Small intestine (tissue), 7 donors: ENCODE data around the gene SORBS2. TPM values are rescaled to one million over a fixed set of nuclear protein-coding genes. Genes with fewer than 3 reads are reported as not detected.
"Not testable (repeated sequence)": the region's sequence is repeated elsewhere in the genome, so short reads cannot be mapped to it uniquely, and the experiment has no call there.

Experiments
- DNase-seq, 2 donors: peaks; one replicate each; pipeline versions ENCODE4 v3.0.0 to v3.0.0-alpha.2; 2013
- FAIRE-seq: peaks from 2 replicates; lab custom pipeline; 2012; peaks lifted over from hg19 to GRCh38; lab: Jason Lieb, UNC
- H3K27ac ChIP-seq, 3 donors: one replicate each; pipeline ENCODE4 v1.5.1; 2013; ENCODE audit warnings: low read length in 2 of 3, mild to moderate bottlenecking in 2 of 3, control low read depth in 1 of 3, inconsistent platforms in 1 of 3, low read depth in 1 of 3, moderate library complexity in 1 of 3
- H3K27me3 ChIP-seq, 3 donors: one replicate each; pipeline ENCODE4 v1.6.1; 2013; ENCODE audit warnings: low read length in 3 of 3, inconsistent platforms in 1 of 3; ENCODE audit not compliant: control insufficient read depth in 3 of 3, insufficient read depth in 3 of 3
- H3K36me3 ChIP-seq, 3 donors: one replicate each; pipeline ENCODE4 v1.6.1; 2013; ENCODE audit warnings: low read length in 3 of 3, inconsistent platforms in 1 of 3, low read depth in 1 of 3, mild to moderate bottlenecking in 1 of 3, moderate library complexity in 1 of 3; ENCODE audit not compliant: control insufficient read depth in 3 of 3, insufficient read depth in 2 of 3
- H3K4me1 ChIP-seq, 3 donors: one replicate each; pipeline ENCODE4 v1.6.1; 2013; ENCODE audit warnings: low read length in 2 of 3, inconsistent platforms in 1 of 3, low read depth in 1 of 3, mild to moderate bottlenecking in 1 of 3, moderate library complexity in 1 of 3; ENCODE audit not compliant: control insufficient read depth in 3 of 3, insufficient read depth in 2 of 3
- H3K4me3 ChIP-seq, 3 donors: one replicate each; pipeline ENCODE4 v1.5.1; 2013; ENCODE audit warnings: low read length in 3 of 3, control low read depth in 1 of 3, inconsistent platforms in 1 of 3, low read depth in 1 of 3, mild to moderate bottlenecking in 1 of 3, moderate library complexity in 1 of 3
- H3K9me3 ChIP-seq, 2 donors: one replicate each; pipeline ENCODE4 v1.6.1; 2013; ENCODE audit warnings: low read depth in 1 of 2, low read length in 1 of 2; ENCODE audit not compliant: control insufficient read depth in 2 of 2, insufficient read depth in 1 of 2
- WGBS, 3 donors: extraction: QIAGEN DNeasy Blood & Tissue Kit; methylation state at CpG; one replicate each; pipeline ENCODE4 v1.1.7; 2013; 5-methylcytosine and 5-hydroxymethylcytosine counted together
- polyA plus RNA-seq, 4 donors: library from polyadenylated mRNA; stranded (reverse) in 3 of 4; unstranded in 1 of 4; fragments of 200-250 nt in 3 of 4; fragments of 120-200 nt in 1 of 4; gene quantifications; one replicate each; pipeline versions ENCODE4 v1.2.1 to v1.2.3, GENCODE V29; 2013
- donor health status: healthy with polysubstance abuse.
- donor health status: control.
- donor health status: control.
- donor health status: Bipolar disorder and iron deficiency.
- donor health status: healthy.

Gene SORBS2
- polyA plus RNA-seq, 4 donors = 1.6 to 36.5 (median 16.1) TPM

DNA sequence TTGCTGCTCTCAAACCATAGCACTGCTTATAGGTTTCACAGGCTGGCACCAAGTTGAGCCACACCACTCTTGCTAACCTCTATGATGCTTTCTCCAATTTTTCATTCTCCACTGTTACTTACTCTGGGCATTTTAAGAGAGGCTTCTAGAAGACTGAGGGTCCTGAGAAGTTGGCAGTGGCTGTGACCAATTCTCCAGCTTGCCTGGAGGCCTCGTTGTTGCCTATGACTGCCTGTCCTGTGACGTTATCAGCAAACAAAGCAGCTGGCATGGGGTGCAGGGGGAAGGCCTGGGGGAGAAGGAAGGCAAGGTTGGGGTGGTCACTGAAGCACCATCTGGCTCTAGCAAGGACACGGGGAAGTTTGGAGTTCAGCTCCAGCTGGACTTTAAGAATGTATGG lies 246.3 kb downstream of the SORBS2 start:
- Histone ChIP-seq H3K36me3 (no peaks in the 10 kb centered on the region), H3K4me3 (no peak overlapping the region), H3K27ac (peak overlapping the region in 1 of 3 donors; percentile 11), H3K27me3 (no peaks in the 10 kb centered on the region), H3K9me3 (no peaks in the 10 kb centered on the region), H3K4me1 (peaks cover 0 to 24% (median 2%) of the 10 kb centered on the region in 3 donors)
- DNase-seq = no peak
- WGBS, 3 donors = 80 to 90% (median 86%) methylated on average over 3 of the region's 3 CpGs
- no peak for FAIRE-seq

DNA sequence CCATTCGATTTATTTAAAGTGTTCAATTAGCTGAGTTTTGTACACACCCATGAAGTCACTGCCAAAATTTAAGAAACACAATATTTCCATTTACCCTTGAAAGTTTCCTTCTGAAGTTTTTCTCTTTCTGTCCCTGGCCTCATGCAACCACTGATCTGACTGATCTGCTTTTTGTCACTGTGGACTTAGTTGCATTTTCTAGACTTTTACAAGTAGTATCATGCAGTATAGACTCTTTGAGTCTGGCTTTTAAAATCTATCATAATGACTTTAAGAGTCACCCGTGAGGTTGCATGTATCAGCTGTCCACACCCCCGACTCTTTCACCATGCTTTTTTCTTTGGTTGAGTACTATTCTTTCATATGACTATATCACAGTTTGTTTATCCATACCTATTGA lies 247.6 kb downstream of the SORBS2 start:
- WGBS, 3 donors = 83 to 92% (median 91%) methylated on average over 3 of the region's 3 CpGs
- Histone ChIP-seq H3K4me1 (peaks cover 0 to 24% (median 2%) of the 10 kb centered on the region in 3 donors), H3K27me3 (no peaks in the 10 kb centered on the region), H3K9me3 (no peaks in the 10 kb centered on the region), H3K4me3 (no peak overlapping the region), H3K36me3 (no peaks in the 10 kb centered on the region), H3K27ac (no peak overlapping the region)
- no peak for FAIRE-seq
- DNase-seq = no peak

DNA sequence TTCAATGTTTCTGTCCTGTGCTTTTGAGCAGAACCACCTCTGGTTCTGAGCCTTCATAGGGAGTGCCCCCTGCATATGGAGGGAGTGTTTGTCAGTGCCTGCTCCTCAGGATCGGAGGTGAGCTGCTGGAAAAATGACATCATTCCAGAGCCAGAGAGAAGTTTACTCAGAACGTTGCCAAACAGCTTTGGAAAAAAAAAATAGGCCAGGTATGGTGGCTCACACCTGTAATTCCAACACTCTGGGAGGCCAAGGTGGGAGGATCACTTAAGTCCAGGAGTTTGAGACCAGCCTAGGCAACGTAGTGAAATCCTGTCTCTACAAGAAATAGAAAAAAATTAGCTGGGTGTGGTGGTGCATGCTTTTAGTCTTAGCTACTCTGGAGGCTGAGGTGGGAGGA lies 249.5 kb downstream of the SORBS2 start:
- no peaks in the 10 kb centered on the region for H3K36me3 ChIP-seq
- H3K4me1 ChIP-seq = peaks cover 0 to 15% (median 0%) of the 10 kb centered on the region in 3 donors
- no peaks in the 10 kb centered on the region for H3K27me3 ChIP-seq
- no peak overlapping the region for H3K27ac ChIP-seq
- no peaks in the 10 kb centered on the region for H3K9me3 ChIP-seq
- DNase-seq (no peak), FAIRE-seq (no peak)
- WGBS, 3 donors = 43 to 70% (median 50%) methylated on average over 3 of the region's 3 CpGs
- H3K4me3 ChIP-seq = no peak overlapping the region

DNA sequence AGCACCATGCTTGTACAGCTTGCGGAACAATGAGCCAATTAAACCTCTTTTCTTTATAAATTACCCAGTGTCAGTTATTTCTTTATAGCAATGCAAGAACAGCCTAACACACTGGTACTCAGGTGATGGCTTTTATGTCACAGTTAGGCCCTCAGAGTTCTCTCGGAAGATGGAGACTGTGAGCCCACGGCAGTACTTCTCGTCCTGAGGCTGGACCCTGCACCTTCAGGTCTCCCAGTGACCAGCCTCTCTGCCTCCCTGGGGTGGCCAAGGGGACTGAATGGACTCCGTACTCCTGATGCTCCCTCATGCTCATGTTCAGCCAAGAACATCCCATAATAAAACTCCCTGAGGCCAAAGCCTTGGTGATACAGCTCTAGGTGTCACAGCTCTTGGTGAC lies 251.7 kb downstream of the SORBS2 start:
- no peaks in the 10 kb centered on the region for H3K9me3 ChIP-seq
- H3K27me3 ChIP-seq = no peaks in the 10 kb centered on the region
- FAIRE-seq (no peak), DNase-seq (no peak)
- H3K4me3 ChIP-seq = no peak overlapping the region
- 87 to 93% (median 90%) methylated on average over 5 of the region's 5 CpGs for WGBS, 3 donors
- H3K36me3 ChIP-seq = no peaks in the 10 kb centered on the region
- H3K27ac ChIP-seq = no peak overlapping the region
- H3K4me1 ChIP-seq = no peaks in the 10 kb centered on the region

DNA sequence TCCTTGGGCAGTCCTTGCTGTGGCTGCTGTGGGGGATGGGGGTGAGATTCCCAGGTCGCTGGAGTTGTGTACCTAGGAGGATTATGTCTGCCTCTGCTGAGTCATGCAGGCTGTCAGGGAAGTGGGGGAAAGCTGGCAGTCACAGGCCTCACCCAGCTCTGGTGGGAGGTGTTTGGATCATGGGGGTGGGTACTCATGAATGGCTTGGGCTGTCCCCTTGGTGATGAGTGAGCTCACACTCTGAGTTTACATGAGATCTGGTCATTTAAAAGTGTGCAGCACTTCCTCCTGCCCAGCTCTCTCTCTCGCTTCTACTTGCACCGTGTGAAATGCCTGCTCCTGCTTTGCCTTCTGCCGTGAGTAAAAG lies 252.1 kb downstream of the SORBS2 start:
- FAIRE-seq (no peak), DNase-seq (peak; percentile 19 to 60)
- Histone ChIP-seq H3K27me3 (no peaks in the 10 kb centered on the region), H3K27ac (no peak overlapping the region), H3K9me3 (no peaks in the 10 kb centered on the region), H3K4me3 (no peak overlapping the region), H3K4me1 (no peaks in the 10 kb centered on the region), H3K36me3 (no peaks in the 10 kb centered on the region)
- WGBS, 3 donors = 51 to 54% (median 52%) methylated on average over 4 of the region's 4 CpGs

DNA sequence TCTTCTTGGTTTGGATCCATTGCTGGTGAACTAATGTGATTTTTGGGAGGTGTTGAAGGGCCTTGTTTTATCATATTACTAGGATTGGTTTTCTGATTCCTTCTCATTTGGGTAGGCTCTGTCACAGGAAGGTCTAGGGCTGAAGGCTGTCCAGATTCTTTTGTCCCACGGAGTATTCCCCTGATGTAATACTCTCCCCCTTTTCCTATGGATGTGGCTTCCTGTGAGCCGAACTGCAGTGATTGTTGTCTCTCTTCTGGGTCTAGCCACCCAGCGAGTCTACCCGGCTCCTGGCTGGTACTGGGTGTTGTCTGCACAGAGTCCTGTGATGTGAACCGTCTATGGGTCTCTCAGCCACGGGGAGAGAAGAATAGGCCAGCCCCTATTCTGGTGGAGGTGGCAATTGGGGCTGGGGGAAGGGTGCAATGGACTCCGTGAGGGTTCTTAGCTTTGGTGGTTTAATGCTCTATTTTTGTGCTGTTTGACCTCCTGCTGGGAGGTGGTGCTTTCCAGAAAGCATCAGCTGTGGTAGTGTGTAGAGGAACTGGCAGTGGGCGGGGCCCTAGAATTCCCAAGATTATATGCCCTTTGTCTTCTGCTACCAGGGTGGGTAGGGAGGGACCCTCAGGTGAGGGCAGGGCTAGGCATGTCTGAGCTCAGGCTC lies 252.6 kb downstream of the SORBS2 start:
- H3K27ac ChIP-seq, DNase-seq, H3K4me1 ChIP-seq, H3K27me3 ChIP-seq, H3K9me3 ChIP-seq, FAIRE-seq, H3K36me3 ChIP-seq, H3K4me3 ChIP-seq: not testable (repeated sequence)
- WGBS, 3 donors = 66 to 77% (median 69%) methylated on average over 8 of the region's 8 CpGs

DNA sequence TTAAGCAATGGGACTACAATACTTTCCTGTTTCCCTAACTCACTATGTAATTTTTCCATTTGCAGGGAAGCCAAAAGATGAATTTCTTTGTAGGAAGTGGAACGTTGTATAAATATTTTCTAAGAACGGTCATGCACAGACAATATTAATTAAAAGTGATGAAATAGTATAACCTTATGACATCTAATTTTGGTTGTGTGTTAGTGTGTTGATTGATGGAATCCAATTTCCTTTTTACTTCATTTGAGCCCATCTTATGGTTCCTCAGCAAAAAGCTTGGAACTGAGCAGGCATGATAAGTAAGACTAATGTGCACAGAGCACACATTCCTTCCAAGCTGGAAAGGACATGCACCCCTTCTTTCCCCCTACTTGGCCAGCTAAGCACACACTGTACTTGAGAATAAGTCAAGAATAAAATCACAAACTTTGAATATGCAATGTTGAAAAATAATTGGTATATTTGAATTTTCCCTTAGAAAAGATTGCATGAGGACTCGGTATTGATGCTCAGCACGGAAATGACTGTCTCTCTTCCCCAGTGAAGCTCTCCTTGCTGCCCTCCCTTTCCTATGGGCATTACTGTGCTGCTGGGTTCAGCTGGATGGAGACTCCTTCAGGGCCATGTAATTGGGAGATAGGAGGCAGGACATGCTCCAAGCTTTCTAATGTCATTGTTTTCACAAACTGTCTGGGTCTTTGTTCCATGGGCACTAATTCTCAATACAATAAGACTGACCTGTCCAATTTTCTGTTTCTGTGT lies 257.4 kb downstream of the SORBS2 start:
- WGBS, 3 donors = 53 to 86% (median 84%) methylated on average over 4 of the region's 4 CpGs
- H3K9me3 ChIP-seq = no peaks in the 10 kb centered on the region
- FAIRE-seq = no peak
- H3K4me3 ChIP-seq = no peak overlapping the region
- DNase-seq = no peak
- no peak overlapping the region for H3K27ac ChIP-seq
- H3K27me3 ChIP-seq = no peaks in the 10 kb centered on the region
- H3K4me1 ChIP-seq = no peaks in the 10 kb centered on the region
- no peaks in the 10 kb centered on the region for H3K36me3 ChIP-seq

DNA sequence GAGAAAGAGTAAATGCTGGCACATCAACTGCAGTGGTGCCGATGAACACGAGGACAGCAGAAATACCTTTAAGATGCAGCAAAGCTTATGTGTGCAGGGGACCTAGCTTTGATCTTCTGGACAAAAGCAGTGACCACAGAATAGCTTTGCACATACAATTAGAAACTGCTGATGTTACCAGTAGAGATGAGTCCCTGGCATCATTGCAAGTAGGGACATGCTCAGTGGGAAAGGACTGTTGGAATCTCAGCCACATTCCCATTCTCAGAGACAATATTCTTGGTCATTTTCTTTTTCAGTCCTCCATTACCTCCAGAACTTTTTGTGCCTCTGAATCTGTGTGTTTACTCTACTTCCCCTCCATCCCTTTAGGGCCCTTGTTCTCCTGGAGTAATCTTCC lies 259.7 kb downstream of the SORBS2 start:
- H3K4me1 ChIP-seq = no peaks in the 10 kb centered on the region
- FAIRE-seq (no peak), DNase-seq (no peak)
- no peak overlapping the region for H3K27ac ChIP-seq
- WGBS, 3 donors = 83 to 88% (median 88%) methylated on average over 2 of the region's 2 CpGs
- H3K27me3 ChIP-seq = no peaks in the 10 kb centered on the region
- no peaks in the 10 kb centered on the region for H3K9me3 ChIP-seq
- no peaks in the 10 kb centered on the region for H3K36me3 ChIP-seq
- no peak overlapping the region for H3K4me3 ChIP-seq
